K562 (cell line): ENCODE results near the gene KRT8. TPM values are rescaled to one million over a fixed set of nuclear protein-coding genes. Genes with fewer than 3 reads are reported as not detected.
"Not testable (repeated sequence)": the region's sequence is repeated elsewhere in the genome, so short reads cannot be mapped to it uniquely, and the experiment has no call there.

Experiments used
- ATAC-seq: fragments of 200-7000 bp; cut with Tn5 transposase; 3 replicates; pipeline ENCODE4 v1.9.1; 2020; ENCODE audit warnings: moderate library complexity
- BruUV-seq: library from RNA; stranded (reverse); fragments of 400-500 nt; replicated peaks from 2 replicates; lab custom pipeline; 2021; lab: Mats Ljungman, UMichigan
- CTCF ChIA-PET: fragments of 300-600 bp; formaldehyde crosslinking; extraction: SDS; loops from one replicate; lab custom pipeline; 2021; ENCODE audit warnings: low intra/inter-chr PET ratio; lab: Yijun Ruan, JAX
- POLR2A ChIA-PET: fragments of 300-600, 350-650 bp; sonication (Branson Sonifier 250); formaldehyde crosslinking; extraction: SDS; loops from one replicate; lab custom pipeline; 2021; ENCODE audit warnings: antibody characterized with exemption, inconsistent platforms; lab: Yijun Ruan, JAX
- DNase-seq, 4 experiments: peaks; one replicate each; pipeline versions ENCODE4 v3.0.0 to v3.0.0-alpha.2; 2011 to 2018; ENCODE audit warnings: low spot score in 3 of 4, mixed read lengths in 3 of 4; ENCODE audit errors: extremely low read depth in 1 of 4
- FAIRE-seq: peaks from 2 replicates; lab custom pipeline; 2011; peaks lifted over from hg19 to GRCh38; lab: Jason Lieb, UNC
- H2AFZ ChIP-seq: 2 replicates; pipeline ENCODE4 v1.6.0; 2011; ENCODE audit warnings: low read depth, low read length, control low read depth, inconsistent platforms
- H3K27ac ChIP-seq: fragments of 200-600 bp; 3 replicates; pipeline ENCODE4 v1.8.0; 2011; ENCODE audit warnings: low read depth, mild to moderate bottlenecking, control low read depth, inconsistent platforms, low read length, moderate library complexity, mixed read lengths; ENCODE audit errors: extremely low read depth
- H3K27me3 ChIP-seq, 2 experiments: fragments of 300-600 bp in 1 of 2; 2 replicates in 1 of 2; 3 replicates in 1 of 2; pipeline versions ENCODE4 v1.6.0 to v1.8.0; 2011; ENCODE audit warnings: inconsistent platforms in 2 of 2, low read length in 2 of 2, mild to moderate bottlenecking in 1 of 2, mixed read lengths in 1 of 2, moderate library complexity in 1 of 2; ENCODE audit not compliant: control insufficient read depth in 2 of 2, insufficient read depth in 2 of 2
- H3K36me3 ChIP-seq: fragments of 300-600 bp; 3 replicates; pipeline ENCODE4 v1.8.0; 2011; ENCODE audit warnings: mild to moderate bottlenecking, low read length, inconsistent platforms; ENCODE audit not compliant: control insufficient read depth, insufficient read depth
- H3K4me1 ChIP-seq, 2 experiments: fragments of 200-600 bp in 1 of 2; replicated peaks in 1 of 2; 2 replicates in 1 of 2; 3 replicates in 1 of 2; pipeline versions ENCODE4 v1.5.1 to v1.8.0; 2011; ENCODE audit warnings: inconsistent platforms in 2 of 2, low read length in 2 of 2, mild to moderate bottlenecking in 1 of 2, mixed read lengths in 1 of 2, moderate library complexity in 1 of 2; ENCODE audit not compliant: control insufficient read depth in 2 of 2, insufficient read depth in 2 of 2
- H3K4me2 ChIP-seq: 2 replicates; pipeline ENCODE4 v1.6.1; 2011; ENCODE audit warnings: low read length, control low read depth, inconsistent platforms, mixed read lengths; ENCODE audit not compliant: insufficient read depth
- H3K4me3 ChIP-seq: fragments of 200-600 bp; sonication (generic), shearing (Covaris generic); 2 replicates; pipeline ENCODE4 v1.5.1; 2016; ENCODE audit warnings: control low read depth, inconsistent platforms
- H3K79me2 ChIP-seq: fragments of 200-600 bp; 3 replicates; pipeline ENCODE4 v1.8.0; 2011; ENCODE audit warnings: low read length, inconsistent platforms; ENCODE audit not compliant: control insufficient read depth, insufficient read depth
- H3K9ac ChIP-seq, 2 experiments: 2 replicates each; pipeline versions ENCODE4 v1.6.0 to v1.6.1; 2011; ENCODE audit warnings: low read depth in 2 of 2, low read length in 2 of 2, control low read depth in 1 of 2, inconsistent platforms in 1 of 2, mild to moderate bottlenecking in 1 of 2, mixed read lengths in 1 of 2; ENCODE audit not compliant: insufficient read depth in 1 of 2
- H3K9me1 ChIP-seq: one replicate; pipeline ENCODE4 v1.6.0; 2011; ENCODE audit warnings: inconsistent platforms, mild to moderate bottlenecking, low read length, moderate library complexity; ENCODE audit not compliant: control insufficient read depth, insufficient read depth
- H3K9me3 ChIP-seq: replicated peaks from 2 replicates; pipeline ENCODE4 v1.5.1; 2011; ENCODE audit warnings: low read depth, low read length, inconsistent platforms; ENCODE audit not compliant: control insufficient read depth, insufficient read depth
- H4K20me1 ChIP-seq: replicated peaks from 2 replicates; pipeline ENCODE4 v1.6.1; 2011; ENCODE audit warnings: low read length, inconsistent platforms, mixed read lengths; ENCODE audit not compliant: control insufficient read depth, insufficient read depth
- ARID3B ChIP-seq: fragments of 250-450 bp; sonication (Bioruptor Pico); IDR thresholded peaks from 2 replicates; pipeline ENCODE4 v1.4.0; 2020; ENCODE audit warnings: borderline replicate concordance
- REST ChIP-seq, 2 experiments: fragments of 450-650 bp; formaldehyde crosslinking in 1 of 2; IDR thresholded peaks; 2 replicates each; pipeline versions ENCODE4 v1.4.0 to v1.6.1; 2014 to 2020; ENCODE audit warnings: mild to moderate bottlenecking in 2 of 2, borderline replicate concordance in 1 of 2, low read depth in 1 of 2
- ZNF644 ChIP-seq: fragments of 200-800 bp; sonication (Bioruptor generic); IDR thresholded peaks from 2 replicates; pipeline ENCODE4 v1.6.1; 2016; ENCODE audit warnings: low read depth, missing genetic modification characterization, missing compliant biosample characterization
- WGBS: fragments of 100-300 bp; shearing (Covaris generic); methylation state at CpG from one replicate; pipeline ENCODE4 v1.1.6; 2016; ENCODE audit warnings: low coverage, mixed read lengths; ENCODE audit not compliant: insufficient coverage; ENCODE audit errors: missing lambda C conversion rate; 5-methylcytosine and 5-hydroxymethylcytosine counted together
- in situ Hi-C: fragments of 300-500 bp; cut with MboI; formaldehyde crosslinking; loops from 4 replicates; pipeline ENCODE4 v1.15.0; 2018; ENCODE audit warnings: inconsistent platforms, mixed read lengths
- intact Hi-C: fragments of 100-400 bp; cut with micrococcal nuclease; formaldehyde crosslinking; loops from 2 replicates; pipeline ENCODE4 v1.14.2; 2022
- polyA plus RNA-seq, 8 experiments: library from polyadenylated mRNA; depleted of rRNA in 4 of 8; stranded (reverse) in 5 of 8; unstranded in 3 of 8; fragments of >200 nt; fragmentation: Nextera tagmentation in 2 of 8; fragmentation: Illumina TruSeq in 1 of 8; extraction: Ambion mirVana in 2 of 8; extraction: Trizol in 1 of 8; gene quantifications; 2 replicates each; pipeline versions ENCODE4 v1.2.1 to v1.2.3, GENCODE V29; 2011 to 2014; ENCODE audit warnings: inconsistent platforms in 1 of 8, missing spikeins in 1 of 8
- total RNA-seq, 7 experiments: library from RNA; depleted of rRNA in 6 of 7; stranded (reverse); fragments of >200 nt in 6 of 7; fragmentation: Illumina TruSeq in 2 of 7; extraction: Trizol in 2 of 7; gene quantifications; 2 replicates each; pipeline versions ENCODE4 v1.2.1 to v1.2.3, GENCODE V29; 2011 to 2021; ENCODE audit warnings: low replicate concordance in 1 of 7

The KRT8 gene
- total and polyA plus RNA-seq, 9 of the 15 experiments (the other 6 are each of a cell fraction or from before 2014, with no cell fraction given) = 41.5 to 661 (median 260) TPM

- peak; percentile 96 for TF ChIP-seq REST (IDR thresholded peaks at IDR 0.05; ENCODE audit: borderline replicate concordance)
- TF ChIP-seq REST (CRISPR knock-in tag; IDR thresholded peaks at IDR 0.05; ENCODE audit: low read depth) = no peak
- TF ChIP-seq ARID3B = no peak
- TF ChIP-seq ZNF644 (tag) = no peak
These were observed 20.2 kb downstream of the KRT8 start (continued) for GRCh38 chr12:52884526-52885293.

- BruUV-seq, in situ Hi-C loops, H3K9me3 ChIP-seq, H3K4me3 ChIP-seq, H3K27ac ChIP-seq, H3K9me1 ChIP-seq, intact Hi-C loops, ATAC-seq, FAIRE-seq, H3K9ac ChIP-seq, DNase-seq, H4K20me1 ChIP-seq, H3K27me3 ChIP-seq, H3K79me2 ChIP-seq, H3K36me3 ChIP-seq: not testable (repeated sequence)
- Histone ChIP-seq H3K4me1 (peaks cover 26 to 27% of the 10 kb centered on the region in 2 experiments; a peak in 4 of 5 replicates), H2AFZ (peak overlapping the region; percentile 94; the same call in 1 of the 2 replicates), H3K4me2 (peak overlapping the region; percentile 85)
- ChIA-PET POLR2A (interaction anchor here (0.6 to 3.8 kb wide), 5 partner anchors 16 to 727 kb away, joined by 3 to 20 read pairs (median 3); no protein-coding TSS in a partner anchor), CTCF (interaction anchor here (0.7 to 12.1 kb wide), 13 partner anchors 10 to 723 kb away, joined by 3 to 398 read pairs (median 6); no protein-coding TSS in a partner anchor)
- WGBS = 3% methylated on average over 6 of the region's 8 CpGs
These were observed 24.4 kb downstream of the KRT8 start for GRCh38 chr12:52880499-52880898.
